Measurements from ENCODE around the gene RASSF3.

Gene RASSF3

DNA sequence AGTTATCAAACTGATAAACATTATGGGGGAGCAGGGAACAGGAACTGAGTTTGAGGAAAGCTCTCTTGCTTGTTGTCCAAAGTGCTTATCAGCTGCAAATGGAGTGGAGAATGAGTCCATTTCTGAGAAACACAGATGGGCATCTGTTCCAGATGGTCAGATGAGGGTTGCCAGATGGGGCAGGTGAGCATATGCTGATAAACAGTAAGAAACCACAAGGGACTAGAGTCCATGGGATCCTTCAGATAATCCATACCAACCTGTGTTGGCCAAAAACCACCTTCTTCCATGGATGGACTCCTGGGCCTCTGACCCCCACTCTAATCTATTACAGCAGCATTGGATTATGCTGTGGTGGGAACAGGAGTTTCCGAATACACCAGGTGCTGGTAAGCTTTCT, 110.6 kb downstream of the RASSF3 start:
- no peak overlapping the region for H3K4me3 ChIP-seq (replicated peaks; ENCODE audit: low read depth, low read length)
- TF ChIP-seq, protein P1, sequence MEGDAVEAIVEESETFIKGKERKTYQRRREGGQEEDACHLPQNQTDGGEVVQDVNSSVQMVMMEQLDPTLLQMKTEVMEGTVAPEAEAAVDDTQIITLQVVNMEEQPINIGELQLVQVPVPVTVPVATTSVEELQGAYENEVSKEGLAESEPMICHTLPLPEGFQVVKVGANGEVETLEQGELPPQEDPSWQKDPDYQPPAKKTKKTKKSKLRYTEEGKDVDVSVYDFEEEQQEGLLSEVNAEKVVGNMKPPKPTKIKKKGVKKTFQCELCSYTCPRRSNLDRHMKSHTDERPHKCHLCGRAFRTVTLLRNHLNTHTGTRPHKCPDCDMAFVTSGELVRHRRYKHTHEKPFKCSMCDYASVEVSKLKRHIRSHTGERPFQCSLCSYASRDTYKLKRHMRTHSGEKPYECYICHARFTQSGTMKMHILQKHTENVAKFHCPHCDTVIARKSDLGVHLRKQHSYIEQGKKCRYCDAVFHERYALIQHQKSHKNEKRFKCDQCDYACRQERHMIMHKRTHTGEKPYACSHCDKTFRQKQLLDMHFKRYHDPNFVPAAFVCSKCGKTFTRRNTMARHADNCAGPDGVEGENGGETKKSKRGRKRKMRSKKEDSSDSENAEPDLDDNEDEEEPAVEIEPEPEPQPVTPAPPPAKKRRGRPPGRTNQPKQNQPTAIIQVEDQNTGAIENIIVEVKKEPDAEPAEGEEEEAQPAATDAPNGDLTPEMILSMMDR (IDR thresholded peaks at IDR 0.05; ENCODE audit: low read length, missing control alignments) = no peak
- no peak for DNase-seq (ENCODE audit: low read depth)

DNA sequence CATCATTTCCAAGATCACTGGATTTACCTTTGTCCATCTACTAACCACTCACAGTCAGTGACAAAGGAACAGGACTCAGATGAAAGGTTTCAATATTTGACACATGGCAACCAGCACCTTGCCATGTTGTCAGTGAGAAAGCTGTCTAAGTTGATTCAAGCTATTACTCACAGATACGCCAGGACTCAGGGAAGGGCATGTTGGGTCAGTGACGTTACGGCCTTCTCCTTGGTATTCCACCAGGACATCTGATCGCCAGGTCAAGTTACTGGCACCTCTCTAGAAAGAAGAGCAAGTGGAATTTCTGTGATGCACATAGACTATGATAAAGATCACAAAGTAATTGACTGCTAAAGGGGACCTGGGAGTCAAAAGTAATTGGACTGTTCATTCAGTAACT, 112.5 kb downstream of the RASSF3 start:
- no peak for DNase-seq (ENCODE audit: low read depth)
- no peak overlapping the region for H3K4me3 ChIP-seq (replicated peaks; ENCODE audit: low read depth, low read length)
- TF ChIP-seq, protein P1 (IDR thresholded peaks at IDR 0.05; ENCODE audit: low read length, missing control alignments) = no peak

DNA sequence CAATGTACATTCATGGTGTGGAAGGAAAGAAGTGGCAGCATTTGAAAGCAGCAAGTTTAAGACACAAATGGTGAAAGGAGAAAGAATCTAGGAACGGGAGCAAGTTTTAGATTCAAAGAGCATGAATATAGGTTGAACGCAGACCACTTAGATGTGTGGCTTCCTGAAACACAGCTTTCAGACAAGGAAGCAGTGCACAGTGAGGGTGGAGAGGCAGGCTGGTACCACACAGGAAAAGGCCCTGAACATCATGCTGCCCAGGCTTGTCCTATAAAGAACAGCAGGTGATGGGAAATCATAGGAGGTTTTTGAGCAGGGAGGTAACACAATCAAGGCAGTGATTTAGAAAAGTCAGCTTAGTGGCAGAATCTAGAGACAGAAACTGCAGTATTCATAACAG, 113.3 kb downstream of the RASSF3 start:
- TF ChIP-seq, protein P1 (IDR thresholded peaks at IDR 0.05; ENCODE audit: low read length, missing control alignments) = no peak
- no peak overlapping the region for H3K4me3 ChIP-seq (replicated peaks; ENCODE audit: low read depth, low read length)
- no peak for DNase-seq (ENCODE audit: low read depth)

DNA sequence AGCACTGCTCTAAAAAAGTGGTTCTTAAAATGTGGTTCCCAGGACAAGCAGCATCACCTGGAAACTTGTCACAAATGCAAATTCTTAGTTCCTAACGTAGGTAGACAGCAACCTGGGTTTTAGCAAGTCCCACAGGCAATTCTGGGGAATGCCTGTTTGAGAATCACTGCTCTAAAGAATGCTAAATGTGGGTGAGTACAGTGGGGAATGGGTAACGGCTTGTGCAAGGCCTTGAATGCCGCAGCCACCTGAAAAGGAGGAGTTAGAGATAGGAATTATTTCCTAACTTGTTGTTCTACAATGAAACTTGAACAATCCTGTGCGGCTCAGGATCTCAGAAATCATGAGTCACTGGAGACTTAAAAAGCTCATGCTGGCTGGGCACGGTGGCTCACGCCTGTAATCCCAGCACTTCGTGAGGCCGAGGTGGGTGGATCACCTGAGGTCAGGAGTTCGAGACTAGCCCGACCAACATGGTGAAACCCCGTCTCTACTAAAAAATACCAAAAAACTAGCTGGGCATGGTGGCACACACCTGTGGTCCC, 114.0 kb downstream of the RASSF3 start:
- TF ChIP-seq, protein P1 (IDR thresholded peaks at IDR 0.05; ENCODE audit: low read length, missing control alignments) = no peak
- no peak overlapping the region for H3K4me3 ChIP-seq (replicated peaks; ENCODE audit: low read depth, low read length)
- DNase-seq (ENCODE audit: low read depth) = no peak

DNA sequence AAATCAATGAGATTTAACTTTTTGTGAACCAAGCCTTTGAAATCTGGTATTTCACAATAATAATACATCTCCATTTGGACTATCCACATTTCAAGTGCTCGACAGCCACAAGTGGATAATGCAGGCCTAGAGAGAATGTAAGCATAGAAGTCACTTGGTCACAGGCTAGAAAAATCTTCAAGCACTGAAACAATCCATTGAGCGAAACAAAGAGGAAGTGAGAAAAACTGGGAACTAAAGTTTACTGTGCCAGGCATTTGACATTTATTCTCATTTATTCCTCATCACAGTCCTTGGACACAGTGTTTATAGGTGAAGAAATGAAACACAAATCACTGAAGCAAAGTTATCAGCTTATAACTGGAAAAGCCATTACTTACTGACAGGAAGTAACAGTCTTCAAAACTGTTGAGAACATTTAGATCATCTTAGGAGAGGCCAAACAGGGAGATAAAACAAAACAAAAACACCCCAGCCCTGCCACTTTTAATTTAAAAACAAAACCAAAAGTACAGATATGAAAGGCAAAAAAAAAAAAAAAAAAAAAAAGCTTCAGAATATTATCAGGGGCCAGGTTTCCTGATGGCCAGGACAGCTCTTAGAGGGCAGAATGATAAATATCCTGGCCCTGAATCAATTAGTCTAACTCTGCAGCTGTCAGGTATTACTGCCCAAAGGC, 119.8 kb downstream of the RASSF3 start:
- TF ChIP-seq, protein P1 (IDR thresholded peaks at IDR 0.05; ENCODE audit: low read length, missing control alignments) = no peak
- no peak overlapping the region for H3K4me3 ChIP-seq (replicated peaks; ENCODE audit: low read depth, low read length)
- DNase-seq (ENCODE audit: low read depth) = no peak

DNA sequence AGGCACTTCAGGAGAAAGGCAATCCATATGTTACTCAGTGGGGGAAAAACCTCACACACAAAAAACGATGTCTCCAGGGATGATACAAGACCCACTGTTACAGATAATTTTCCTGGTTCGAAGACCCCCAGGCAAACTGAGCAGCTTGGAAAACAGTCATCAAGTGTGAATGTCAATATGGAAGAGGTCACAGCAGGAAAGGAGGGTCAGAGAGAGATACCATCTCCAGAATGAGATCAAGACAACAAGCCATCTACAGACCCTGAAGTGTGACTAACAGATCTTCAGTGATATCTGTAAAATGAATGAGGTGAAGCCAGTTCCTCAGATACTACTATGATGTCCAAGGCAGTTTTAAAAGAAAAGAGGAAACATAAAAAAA, 120.3 kb downstream of the RASSF3 start:
- TF ChIP-seq, protein P1 (IDR thresholded peaks at IDR 0.05; ENCODE audit: low read length, missing control alignments) = no peak
- DNase-seq (ENCODE audit: low read depth) = no peak
- no peak overlapping the region for H3K4me3 ChIP-seq (replicated peaks; ENCODE audit: low read depth, low read length)

DNA sequence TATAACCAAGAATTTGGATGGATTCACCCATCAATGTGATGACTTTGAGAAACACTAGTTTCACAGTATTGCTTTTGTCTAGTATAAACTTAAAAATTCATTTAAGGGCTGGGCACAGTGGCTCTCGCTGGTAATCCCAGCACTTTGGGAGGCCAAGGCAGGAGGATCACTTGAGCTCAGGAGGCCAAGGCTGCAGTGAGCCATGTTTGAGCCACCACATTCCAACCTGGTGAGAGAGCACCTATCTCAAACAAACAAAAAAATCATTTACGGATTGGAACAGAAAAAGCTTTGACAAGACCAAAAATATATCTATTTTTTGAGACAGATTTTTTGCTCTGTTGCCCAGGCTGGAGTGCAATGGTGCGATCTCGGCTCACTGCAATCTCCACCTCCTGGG, 121.4 kb downstream of the RASSF3 start:
- DNase-seq (ENCODE audit: low read depth) = no peak
- TF ChIP-seq, protein P1 (IDR thresholded peaks at IDR 0.05; ENCODE audit: low read length, missing control alignments) = no peak
- no peak overlapping the region for H3K4me3 ChIP-seq (replicated peaks; ENCODE audit: low read depth, low read length)

Data from fibroblast of pulmonary artery (primary cell).